OCI-LY1 (cell line): ENCODE results near the gene ADAMTSL1.

Experiments
- H2AFZ ChIP-seq: fragments of 200-600 bp; sonication (generic), shearing (Covaris generic); 2 replicates; pipeline ENCODE4 v1.6.0; 2014; ENCODE audit warnings: antibody characterized with exemption, mild to moderate bottlenecking, low read length
- H3F3A ChIP-seq: fragments of 200-600 bp; sonication (generic), shearing (Covaris generic); 2 replicates; pipeline ENCODE4 v1.6.0; 2014; ENCODE audit warnings: mild to moderate bottlenecking, antibody characterized with exemption, low read length, moderate library complexity; ENCODE audit not compliant: insufficient read depth
- H3K27ac ChIP-seq: fragments of 200-600 bp; sonication (generic); 2 replicates; pipeline ENCODE4 v1.5.1; 2014; ENCODE audit warnings: low read length, mixed run types, mild to moderate bottlenecking, low read depth; ENCODE audit not compliant: poor library complexity, severe bottlenecking
- H3K27me3 ChIP-seq: fragments of 200-600 bp; sonication (generic); 2 replicates; pipeline ENCODE4 v1.6.0; 2014; ENCODE audit warnings: antibody characterized with exemption, mild to moderate bottlenecking, low read length, moderate library complexity; ENCODE audit not compliant: insufficient read depth
- H3K36me3 ChIP-seq: fragments of 200-600 bp; sonication (generic); 2 replicates; pipeline ENCODE4 v1.6.1; 2014; ENCODE audit warnings: mild to moderate bottlenecking, antibody characterized with exemption, low read length, moderate library complexity, mixed read lengths; ENCODE audit not compliant: insufficient read depth
- H3K4me1 ChIP-seq: fragments of 200-600 bp; sonication (generic); 2 replicates; pipeline ENCODE4 v1.5.1; 2014; ENCODE audit warnings: mild to moderate bottlenecking, low read length, moderate library complexity; ENCODE audit not compliant: insufficient read depth, severe bottlenecking
- H3K4me2 ChIP-seq: fragments of 200-600 bp; sonication (generic), shearing (Covaris generic); 2 replicates; pipeline ENCODE4 v1.6.1; 2014; ENCODE audit warnings: low read length
- H3K4me3 ChIP-seq: fragments of 200-600 bp; sonication (generic); 2 replicates; pipeline ENCODE4 v1.5.1; 2014; ENCODE audit warnings: low read length, low read depth, mild to moderate bottlenecking, mixed read lengths; ENCODE audit not compliant: poor library complexity, severe bottlenecking
- H3K79me2 ChIP-seq: fragments of 200-600 bp; shearing (Covaris generic); 2 replicates; pipeline ENCODE4 v1.6.1; 2016; ENCODE audit warnings: mixed run types, low read length, mixed read lengths; ENCODE audit not compliant: insufficient read depth
- H3K9ac ChIP-seq: fragments of 200-600 bp; sonication (generic), shearing (Covaris generic); 2 replicates; pipeline ENCODE4 v1.6.1; 2014; ENCODE audit warnings: mild to moderate bottlenecking, low read length, mixed read lengths
- H3K9me2 ChIP-seq: fragments of 200-600 bp; sonication (generic), shearing (Covaris generic); 2 replicates; pipeline ENCODE4 v1.6.1; 2014; ENCODE audit warnings: low read depth, mild to moderate bottlenecking, low read length, mixed read lengths
- H3K9me3 ChIP-seq: fragments of 200-600 bp; shearing (Covaris generic); 2 replicates; pipeline ENCODE4 v1.6.1; 2014; ENCODE audit warnings: low read length, mixed read lengths
- H4K20me1 ChIP-seq: fragments of 200-600 bp; sonication (generic), shearing (Covaris generic); 2 replicates; pipeline ENCODE4 v1.6.0; 2016; ENCODE audit warnings: mild to moderate bottlenecking, low read length; ENCODE audit not compliant: insufficient read depth
- CTCF ChIP-seq: fragments of 200-600 bp; sonication (generic), shearing (Covaris generic); IDR thresholded peaks from 2 replicates; pipeline ENCODE4 v1.5.1; 2017; ENCODE audit warnings: mild to moderate bottlenecking, antibody characterized with exemption, low read length, moderate library complexity, mixed read lengths
- EZH2 ChIP-seq: fragments of 200-600 bp; sonication (generic), shearing (Covaris generic); IDR thresholded peaks from 2 replicates; pipeline ENCODE4 v1.8.0; 2017; ENCODE audit warnings: borderline replicate concordance, mixed run types, mild to moderate bottlenecking, antibody characterized with exemption, low read length, moderate library complexity, mixed read lengths

Gene ADAMTSL1

GRCh38 chr9:18482371-18482770, 8.4 kb downstream of the ADAMTSL1 start:
- no peak overlapping the region for H3K4me3 ChIP-seq
- no peaks in the 10 kb centered on the region for H3K9me2 ChIP-seq
- H3K9me3 ChIP-seq = no peaks in the 10 kb centered on the region
- no peak overlapping the region for H2AFZ ChIP-seq
- no peaks in the 10 kb centered on the region for H3K36me3 ChIP-seq
- H4K20me1 ChIP-seq = no peaks in the 10 kb centered on the region
- H3K27ac ChIP-seq = no peak overlapping the region
- no peaks in the 10 kb centered on the region for H3K79me2 ChIP-seq
- H3K4me1 ChIP-seq = no peaks in the 10 kb centered on the region
- H3K4me2 ChIP-seq = no peak overlapping the region
- H3F3A ChIP-seq = no peaks in the 10 kb centered on the region
- TF ChIP-seq EZH2 (no peak), CTCF (no peak)
- H3K9ac ChIP-seq = no peak overlapping the region
- H3K27me3 ChIP-seq = no peaks in the 10 kb centered on the region

- H4K20me1 ChIP-seq = no peaks in the 10 kb centered on the region
- no peaks in the 10 kb centered on the region for H3K9me3 ChIP-seq
- H3K9ac ChIP-seq = no peak overlapping the region
- no peaks in the 10 kb centered on the region for H3K27me3 ChIP-seq
- H3F3A ChIP-seq = no peaks in the 10 kb centered on the region
- no peak overlapping the region for H2AFZ ChIP-seq
- H3K4me2 ChIP-seq = no peak overlapping the region
- no peaks in the 10 kb centered on the region for H3K79me2 ChIP-seq
- H3K27ac ChIP-seq = no peak overlapping the region
- no peaks in the 10 kb centered on the region for H3K9me2 ChIP-seq
- no peaks in the 10 kb centered on the region for H3K4me1 ChIP-seq
- H3K36me3 ChIP-seq = no peaks in the 10 kb centered on the region
- TF ChIP-seq EZH2 (no peak), CTCF (no peak)
- H3K4me3 ChIP-seq = no peak overlapping the region
Observed at GRCh38 chr9:18485714-18486113, 11.8 kb downstream of the ADAMTSL1 start.

- Histone ChIP-seq H2AFZ (no peak overlapping the region), H3K27me3 (no peaks in the 10 kb centered on the region), H3K4me1 (no peaks in the 10 kb centered on the region), H3K9me2 (no peaks in the 10 kb centered on the region), H3K36me3 (no peaks in the 10 kb centered on the region), H3K79me2 (no peaks in the 10 kb centered on the region), H3K27ac (no peak overlapping the region), H3K4me2 (no peak overlapping the region), H3K9ac (no peak overlapping the region), H3K9me3 (no peaks in the 10 kb centered on the region), H3F3A (no peaks in the 10 kb centered on the region), H3K4me3 (no peak overlapping the region), H4K20me1 (no peaks in the 10 kb centered on the region)
- no peak for TF ChIP-seq CTCF
- TF ChIP-seq EZH2 = no peak
Observed at GRCh38 chr9:18487611-18488010, 13.7 kb downstream of the ADAMTSL1 start.
